ENCODE data around the gene PTPRD. TPM values are rescaled to one million over a fixed set of nuclear protein-coding genes. Genes with fewer than 3 reads are reported as not detected.
A peak's percentile ranks its signal among the peaks of the same experiment; 100 is the strongest.

The PTPRD gene
- total and polyA plus RNA-seq, 2 donors: 2.2 to 13.5 TPM

DNA sequence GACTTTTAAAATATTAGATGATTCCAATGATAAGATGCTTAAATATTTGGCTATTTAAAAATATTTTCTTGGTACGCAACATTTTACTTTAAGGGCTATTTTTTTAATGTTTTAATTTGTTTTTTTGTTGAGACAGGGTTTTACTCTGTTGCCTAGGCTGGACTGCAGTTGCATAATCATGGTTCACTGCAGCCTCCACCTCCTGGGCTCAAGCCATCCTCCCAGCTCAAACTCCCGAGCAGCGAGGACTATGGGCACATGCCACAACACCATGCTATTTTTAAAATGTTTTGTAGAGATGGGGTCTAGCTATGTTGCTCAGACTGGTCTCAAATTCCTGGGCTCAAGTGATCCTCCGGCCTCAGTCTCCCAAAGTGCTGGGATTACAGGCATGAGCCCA, 1963.0 kb downstream of the PTPRD start:
- WGBS: 84% methylated on average over 4 of the region's 4 CpGs
- DNase-seq (ENCODE audit: low read depth in 6 of 9, low spot score in 9 of 9): no peak
- H3K9me3 ChIP-seq (ENCODE audit: control insufficient read depth in 2 of 2, insufficient read depth in 1 of 2, low read length in 1 of 2): no peaks in the 10 kb centered on the region
- H3K4me3 ChIP-seq (ENCODE audit: low read length in 2 of 2): no peak overlapping the region
- H3K36me3 ChIP-seq (ENCODE audit: control insufficient read depth in 2 of 2, insufficient read depth in 2 of 2, low read length in 1 of 2): no peaks in the 10 kb centered on the region
- no peaks in the 10 kb centered on the region for H3K27me3 ChIP-seq (ENCODE audit: control insufficient read depth in 2 of 2, insufficient read depth in 1 of 2, low read length in 1 of 2)
- H3K27ac ChIP-seq (ENCODE audit: low read depth in 1 of 2, low read length in 1 of 2): no peak overlapping the region
- no peaks in the 10 kb centered on the region for H3K4me1 ChIP-seq (ENCODE audit: control insufficient read depth in 2 of 2, insufficient read depth in 2 of 2, low read length in 2 of 2)

DNA sequence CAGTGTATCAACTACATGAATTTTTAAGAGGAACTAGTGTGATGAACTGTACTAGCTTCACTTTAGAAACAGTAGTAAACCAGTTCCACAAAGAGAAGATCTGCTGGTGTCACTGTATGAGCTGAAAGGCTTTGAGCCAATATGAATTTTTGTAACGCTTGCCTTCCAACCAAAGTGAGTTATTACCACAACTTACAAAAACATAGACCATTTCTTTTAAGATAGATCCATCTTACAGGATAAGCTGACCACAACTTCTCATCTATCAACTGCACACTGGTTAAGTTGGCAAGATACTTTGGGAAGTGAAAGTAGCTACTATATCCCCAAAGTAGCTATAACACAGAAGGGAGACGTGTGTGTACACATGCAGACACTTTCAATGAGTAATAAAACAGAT, 1963.6 kb downstream of the PTPRD start:
- H3K4me1 ChIP-seq (ENCODE audit: control insufficient read depth in 2 of 2, insufficient read depth in 2 of 2, low read length in 2 of 2): no peaks in the 10 kb centered on the region
- H3K27me3 ChIP-seq (ENCODE audit: control insufficient read depth in 2 of 2, insufficient read depth in 1 of 2, low read length in 1 of 2): no peaks in the 10 kb centered on the region
- H3K4me3 ChIP-seq (ENCODE audit: low read length in 2 of 2): no peak overlapping the region
- peak in 1 of 9 donors; percentile 18 for DNase-seq (ENCODE audit: low read depth in 6 of 9, low spot score in 9 of 9)
- peaks cover 0 to 4% of the 10 kb centered on the region in 2 donors for H3K9me3 ChIP-seq (ENCODE audit: control insufficient read depth in 2 of 2, insufficient read depth in 1 of 2, low read length in 1 of 2)
- no peaks in the 10 kb centered on the region for H3K36me3 ChIP-seq (ENCODE audit: control insufficient read depth in 2 of 2, insufficient read depth in 2 of 2, low read length in 1 of 2)
- no peak overlapping the region for H3K27ac ChIP-seq (ENCODE audit: low read depth in 1 of 2, low read length in 1 of 2)
- 46% methylated on average over 2 of the region's 2 CpGs for WGBS

DNA sequence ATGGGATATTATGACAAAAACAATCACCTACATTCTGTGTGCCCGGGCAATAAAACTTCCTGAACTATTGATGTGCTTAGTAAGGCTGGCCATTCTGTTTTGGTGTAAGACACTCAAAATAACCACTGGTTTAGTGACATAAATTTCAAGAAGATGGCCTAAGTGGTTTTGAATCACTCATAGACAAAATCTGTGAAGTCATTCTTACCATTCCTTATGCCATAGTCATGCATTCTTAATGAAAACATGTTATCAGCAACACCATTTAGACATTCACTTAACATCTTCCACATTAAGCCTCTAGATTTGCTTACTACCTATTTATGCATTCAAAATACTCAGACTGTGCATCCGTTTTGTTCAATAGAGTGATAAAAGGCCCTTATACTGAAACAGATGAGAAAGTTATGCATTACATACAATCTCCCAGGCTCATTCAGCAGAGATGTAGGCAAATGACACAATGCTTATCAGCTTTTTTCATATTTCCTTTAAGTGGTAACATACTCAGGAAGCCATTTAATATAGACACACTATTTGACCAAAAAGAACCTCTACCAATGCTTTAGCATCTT, 1964.4 kb downstream of the PTPRD start:
- 71% methylated on average over 2 of the region's 2 CpGs for WGBS
- Histone ChIP-seq H3K36me3 (ENCODE audit: control insufficient read depth in 2 of 2, insufficient read depth in 2 of 2, low read length in 1 of 2) (no peaks in the 10 kb centered on the region), H3K27ac (ENCODE audit: low read depth in 1 of 2, low read length in 1 of 2) (no peak overlapping the region), H3K4me3 (ENCODE audit: low read length in 2 of 2) (no peak overlapping the region), H3K27me3 (ENCODE audit: control insufficient read depth in 2 of 2, insufficient read depth in 1 of 2, low read length in 1 of 2) (no peaks in the 10 kb centered on the region), H3K9me3 (ENCODE audit: control insufficient read depth in 2 of 2, insufficient read depth in 1 of 2, low read length in 1 of 2) (peaks cover 0 to 4% of the 10 kb centered on the region in 2 donors), H3K4me1 (ENCODE audit: control insufficient read depth in 2 of 2, insufficient read depth in 2 of 2, low read length in 2 of 2) (no peaks in the 10 kb centered on the region)
- no peak for DNase-seq (ENCODE audit: low read depth in 6 of 9, low spot score in 9 of 9)

DNA sequence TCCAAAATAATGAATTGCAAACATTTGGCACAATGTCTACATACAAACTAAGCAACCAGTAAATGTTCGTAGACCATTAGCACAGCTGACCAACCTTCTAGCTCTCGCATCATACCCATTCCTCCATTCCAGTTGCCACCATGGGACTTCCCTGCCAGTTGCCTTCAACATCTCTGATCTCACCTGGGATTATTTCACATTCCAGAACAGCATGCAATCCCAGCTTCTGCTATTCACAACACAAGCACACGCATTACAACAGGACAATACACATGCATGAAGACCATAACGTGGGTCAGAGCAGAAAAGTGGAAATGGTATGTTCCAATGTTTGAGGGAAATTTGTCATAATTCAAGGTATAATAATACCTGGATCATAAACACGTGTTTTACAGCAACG, 1965.0 kb downstream of the PTPRD start:
- Histone ChIP-seq H3K9me3 (ENCODE audit: control insufficient read depth in 2 of 2, insufficient read depth in 1 of 2, low read length in 1 of 2) (peaks cover 0 to 4% of the 10 kb centered on the region in 2 donors), H3K4me1 (ENCODE audit: control insufficient read depth in 2 of 2, insufficient read depth in 2 of 2, low read length in 2 of 2) (no peaks in the 10 kb centered on the region), H3K27ac (ENCODE audit: low read depth in 1 of 2, low read length in 1 of 2) (no peak overlapping the region), H3K36me3 (ENCODE audit: control insufficient read depth in 2 of 2, insufficient read depth in 2 of 2, low read length in 1 of 2) (no peaks in the 10 kb centered on the region), H3K4me3 (ENCODE audit: low read length in 2 of 2) (no peak overlapping the region), H3K27me3 (ENCODE audit: control insufficient read depth in 2 of 2, insufficient read depth in 1 of 2, low read length in 1 of 2) (no peaks in the 10 kb centered on the region)
- 96% methylated on average over 6 of the region's 6 CpGs for WGBS
- DNase-seq (ENCODE audit: low read depth in 6 of 9, low spot score in 9 of 9): no peak

DNA sequence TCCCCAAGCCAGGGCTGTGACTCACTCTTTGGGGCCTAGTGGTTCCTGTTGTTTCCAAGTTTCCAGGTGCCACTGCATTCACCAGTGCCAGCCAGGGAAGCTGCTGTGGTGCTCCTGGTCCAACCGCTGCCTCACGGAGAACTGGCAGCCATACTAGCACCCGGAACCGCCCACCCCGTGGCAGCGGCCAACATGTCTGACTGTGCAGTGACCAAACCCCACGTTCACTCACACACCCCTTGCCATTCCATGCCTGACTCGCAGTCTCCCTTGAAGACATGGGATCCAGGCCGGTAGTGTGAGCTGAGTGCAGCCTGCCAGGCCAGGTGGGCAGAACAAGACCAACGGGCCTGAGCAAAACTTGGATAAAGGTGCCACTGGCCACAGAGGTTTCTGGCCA, 1968.2 kb downstream of the PTPRD start:
- Histone ChIP-seq H3K4me1 (ENCODE audit: control insufficient read depth in 2 of 2, insufficient read depth in 2 of 2, low read length in 2 of 2) (no peaks in the 10 kb centered on the region), H3K9me3 (ENCODE audit: control insufficient read depth in 2 of 2, insufficient read depth in 1 of 2, low read length in 1 of 2) (peaks cover 0 to 4% of the 10 kb centered on the region in 2 donors), H3K36me3 (ENCODE audit: control insufficient read depth in 2 of 2, insufficient read depth in 2 of 2, low read length in 1 of 2) (no peaks in the 10 kb centered on the region), H3K4me3 (ENCODE audit: low read length in 2 of 2) (no peak overlapping the region), H3K27ac (ENCODE audit: low read depth in 1 of 2, low read length in 1 of 2) (no peak overlapping the region), H3K27me3 (ENCODE audit: control insufficient read depth in 2 of 2, insufficient read depth in 1 of 2, low read length in 1 of 2) (no peaks in the 10 kb centered on the region)
- 97% methylated on average over 10 of the region's 10 CpGs for WGBS
- DNase-seq (ENCODE audit: low read depth in 6 of 9, low spot score in 9 of 9): no peak

DNA sequence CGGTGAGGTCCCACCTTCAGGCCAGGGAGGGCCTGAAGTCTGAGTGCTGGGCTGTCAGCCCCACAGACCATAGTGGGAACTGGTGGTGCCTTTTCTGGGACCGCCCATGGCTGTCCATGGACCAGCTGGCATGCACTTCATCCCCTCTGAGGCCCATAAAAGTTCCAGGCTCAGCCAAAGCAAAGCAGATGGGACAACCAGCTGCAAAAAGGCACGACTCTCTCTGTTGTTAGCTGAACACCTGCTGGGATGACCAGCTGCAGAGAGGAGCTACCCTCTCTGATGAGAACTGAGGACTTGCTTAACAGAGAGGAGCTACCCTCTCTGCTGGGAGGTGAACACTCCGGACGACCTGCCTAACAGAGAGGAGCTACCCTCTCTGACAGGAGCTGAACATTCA, 1968.9 kb downstream of the PTPRD start:
- Histone ChIP-seq H3K4me1 (ENCODE audit: control insufficient read depth in 2 of 2, insufficient read depth in 2 of 2, low read length in 2 of 2) (no peaks in the 10 kb centered on the region), H3K9me3 (ENCODE audit: control insufficient read depth in 2 of 2, insufficient read depth in 1 of 2, low read length in 1 of 2) (peaks cover 0 to 4% of the 10 kb centered on the region in 2 donors), H3K36me3 (ENCODE audit: control insufficient read depth in 2 of 2, insufficient read depth in 2 of 2, low read length in 1 of 2) (no peaks in the 10 kb centered on the region), H3K27me3 (ENCODE audit: control insufficient read depth in 2 of 2, insufficient read depth in 1 of 2, low read length in 1 of 2) (no peaks in the 10 kb centered on the region), H3K27ac (ENCODE audit: low read depth in 1 of 2, low read length in 1 of 2) (no peak overlapping the region), H3K4me3 (ENCODE audit: low read length in 2 of 2) (no peak overlapping the region)
- DNase-seq (ENCODE audit: low read depth in 6 of 9, low spot score in 9 of 9): no peak
- 86% methylated on average over 5 of the region's 5 CpGs for WGBS

DNA sequence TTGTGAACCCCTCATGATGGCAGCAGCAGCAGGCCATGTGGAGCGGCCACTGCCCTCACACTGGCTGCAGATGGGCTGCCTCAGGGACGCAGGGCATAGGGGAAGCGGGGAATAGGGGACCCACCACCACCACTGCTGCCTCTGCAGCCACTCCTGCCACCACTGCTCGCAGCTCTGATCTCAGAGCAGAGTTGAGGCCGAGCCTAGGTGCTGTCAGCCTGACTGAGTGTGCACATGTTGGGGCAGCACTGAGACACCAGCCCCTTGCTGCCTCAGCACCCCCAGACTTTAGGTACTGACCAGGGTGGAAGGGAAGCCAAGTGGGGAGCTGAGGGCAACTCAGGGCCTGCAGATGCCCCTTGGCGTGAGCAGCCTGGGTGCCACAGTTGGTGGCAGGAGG, 1969.3 kb downstream of the PTPRD start:
- Histone ChIP-seq H3K27ac (ENCODE audit: low read depth in 1 of 2, low read length in 1 of 2) (no peak overlapping the region), H3K36me3 (ENCODE audit: control insufficient read depth in 2 of 2, insufficient read depth in 2 of 2, low read length in 1 of 2) (no peaks in the 10 kb centered on the region), H3K4me1 (ENCODE audit: control insufficient read depth in 2 of 2, insufficient read depth in 2 of 2, low read length in 2 of 2) (no peaks in the 10 kb centered on the region), H3K9me3 (ENCODE audit: control insufficient read depth in 2 of 2, insufficient read depth in 1 of 2, low read length in 1 of 2) (peaks cover 0 to 4% of the 10 kb centered on the region in 2 donors), H3K27me3 (ENCODE audit: control insufficient read depth in 2 of 2, insufficient read depth in 1 of 2, low read length in 1 of 2) (no peaks in the 10 kb centered on the region), H3K4me3 (ENCODE audit: low read length in 2 of 2) (no peak overlapping the region)
- DNase-seq (ENCODE audit: low read depth in 6 of 9, low spot score in 9 of 9): no peak
- WGBS: 97% methylated on average over 6 of the region's 6 CpGs

DNA sequence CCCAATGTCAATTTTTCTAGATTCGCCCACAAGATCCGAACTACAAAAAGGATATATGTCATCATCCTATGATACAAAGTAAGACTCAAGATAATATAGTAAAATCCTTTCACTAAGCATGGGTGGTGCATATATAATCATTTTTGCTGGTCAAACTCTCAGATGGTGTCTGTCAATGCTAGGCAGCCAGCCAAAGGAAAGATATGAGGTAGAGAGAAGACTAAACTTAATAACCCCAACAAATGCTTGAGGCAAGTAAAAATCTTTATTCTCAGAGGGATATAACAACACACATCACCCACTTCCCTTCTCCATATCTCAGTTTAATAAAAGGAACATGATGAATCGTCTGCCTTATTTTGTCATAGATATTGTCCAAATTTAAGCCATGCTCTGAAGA, 1972.0 kb downstream of the PTPRD start:
- no peak overlapping the region for H3K27ac ChIP-seq (ENCODE audit: low read depth in 1 of 2, low read length in 1 of 2)
- DNase-seq (ENCODE audit: low read depth in 6 of 9, low spot score in 9 of 9): no peak
- no peaks in the 10 kb centered on the region for H3K27me3 ChIP-seq (ENCODE audit: control insufficient read depth in 2 of 2, insufficient read depth in 1 of 2, low read length in 1 of 2)
- peaks cover 0 to 4% of the 10 kb centered on the region in 2 donors for H3K9me3 ChIP-seq (ENCODE audit: control insufficient read depth in 2 of 2, insufficient read depth in 1 of 2, low read length in 1 of 2)
- no peaks in the 10 kb centered on the region for H3K4me1 ChIP-seq (ENCODE audit: control insufficient read depth in 2 of 2, insufficient read depth in 2 of 2, low read length in 2 of 2)
- H3K4me3 ChIP-seq (ENCODE audit: low read length in 2 of 2): no peak overlapping the region
- 93% methylated on average over 3 of the region's 3 CpGs for WGBS
- H3K36me3 ChIP-seq (ENCODE audit: control insufficient read depth in 2 of 2, insufficient read depth in 2 of 2, low read length in 1 of 2): no peaks in the 10 kb centered on the region

DNA sequence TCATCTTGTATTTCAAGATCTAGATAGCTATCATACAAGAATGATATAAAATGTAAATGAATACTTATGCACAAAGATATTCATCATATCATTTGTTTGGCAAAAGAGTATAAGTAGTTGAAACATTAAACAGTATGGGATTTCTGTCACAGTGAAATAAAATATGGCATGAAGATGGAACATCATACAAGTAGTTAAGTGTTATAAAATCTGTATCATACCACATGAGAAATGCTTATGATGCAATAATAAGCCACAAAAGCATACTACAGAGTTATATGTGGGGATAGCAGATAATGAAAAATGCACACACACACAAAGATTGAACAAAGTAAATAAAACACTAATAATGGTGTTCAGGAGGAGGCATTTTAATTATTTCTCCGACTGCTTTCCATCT, 1975.2 kb downstream of the PTPRD start:
- Histone ChIP-seq H3K27ac (ENCODE audit: low read depth in 1 of 2, low read length in 1 of 2) (no peak overlapping the region), H3K9me3 (ENCODE audit: control insufficient read depth in 2 of 2, insufficient read depth in 1 of 2, low read length in 1 of 2) (no peaks in the 10 kb centered on the region), H3K4me1 (ENCODE audit: control insufficient read depth in 2 of 2, insufficient read depth in 2 of 2, low read length in 2 of 2) (no peaks in the 10 kb centered on the region), H3K27me3 (ENCODE audit: control insufficient read depth in 2 of 2, insufficient read depth in 1 of 2, low read length in 1 of 2) (no peaks in the 10 kb centered on the region), H3K4me3 (ENCODE audit: low read length in 2 of 2) (no peak overlapping the region), H3K36me3 (ENCODE audit: control insufficient read depth in 2 of 2, insufficient read depth in 2 of 2, low read length in 1 of 2) (no peaks in the 10 kb centered on the region)
- WGBS: 94% methylated on average over 1 of the region's 1 CpG
- no peak for DNase-seq (ENCODE audit: low read depth in 6 of 9, low spot score in 9 of 9)

DNA sequence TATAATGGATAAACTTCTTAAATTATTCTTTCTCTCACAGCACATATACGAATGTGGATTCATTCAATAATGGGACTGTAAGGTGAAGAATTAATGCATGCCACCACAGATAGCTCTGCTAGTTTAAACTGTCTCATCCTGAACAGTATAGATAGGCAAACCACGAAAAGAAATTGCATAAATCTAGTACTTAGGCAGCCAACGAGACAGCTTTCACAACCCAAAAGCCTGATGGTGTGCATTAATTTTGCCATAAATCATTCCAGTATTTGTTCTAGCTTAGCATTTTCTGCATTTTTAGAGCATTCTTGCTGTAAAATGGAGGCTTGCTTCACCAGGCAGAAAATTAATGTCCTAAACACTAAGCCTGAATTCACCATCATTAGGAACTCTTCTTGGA, 1979.0 kb downstream of the PTPRD start:
- H3K27me3 ChIP-seq (ENCODE audit: control insufficient read depth in 2 of 2, insufficient read depth in 1 of 2, low read length in 1 of 2): no peaks in the 10 kb centered on the region
- WGBS: 59% methylated on average over 3 of the region's 3 CpGs
- H3K36me3 ChIP-seq (ENCODE audit: control insufficient read depth in 2 of 2, insufficient read depth in 2 of 2, low read length in 1 of 2): no peaks in the 10 kb centered on the region
- DNase-seq (ENCODE audit: low read depth in 6 of 9, low spot score in 9 of 9): no peak
- no peak overlapping the region for H3K4me3 ChIP-seq (ENCODE audit: low read length in 2 of 2)
- H3K9me3 ChIP-seq (ENCODE audit: control insufficient read depth in 2 of 2, insufficient read depth in 1 of 2, low read length in 1 of 2): no peaks in the 10 kb centered on the region
- no peaks in the 10 kb centered on the region for H3K4me1 ChIP-seq (ENCODE audit: control insufficient read depth in 2 of 2, insufficient read depth in 2 of 2, low read length in 2 of 2)
- no peak overlapping the region for H3K27ac ChIP-seq (ENCODE audit: low read depth in 1 of 2, low read length in 1 of 2)

Measured in thymus (tissue), 11 donors.